ENCODE data around the gene GYS1. TPM values are rescaled to one million over a fixed set of nuclear protein-coding genes. Genes with fewer than 3 reads are reported as not detected.

The GYS1 gene
- total RNA-seq, 1 experiment from 2014 or later, result 29.7 TPM

DNA sequence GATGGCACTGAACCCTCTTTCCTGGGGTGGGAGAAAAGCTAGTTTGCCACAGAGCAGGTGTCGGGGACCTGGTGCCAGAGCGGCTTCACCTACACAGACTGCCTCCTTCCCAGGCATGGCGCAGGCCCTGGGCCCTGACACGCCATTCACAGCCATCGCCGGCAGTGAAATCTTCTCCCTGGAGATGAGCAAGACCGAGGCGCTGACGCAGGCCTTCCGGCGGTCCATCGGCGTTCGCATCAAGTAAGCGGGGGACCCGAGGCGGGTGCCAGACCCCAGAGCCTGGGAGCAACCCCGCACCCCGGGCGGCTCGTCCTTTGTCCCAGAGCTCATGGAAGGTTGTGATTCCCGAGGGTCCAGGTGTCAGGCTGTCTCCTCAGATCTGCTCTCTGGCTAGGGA, 13.8 kb upstream of the GYS1 start:
- ChIA-PET CTCF (interaction anchor here (0.5 to 2.9 kb wide), 3 partner anchors 9 to 121 kb away, joined by 3 to 9 read pairs (median 3); no protein-coding TSS in a partner anchor), POLR2A (interaction anchor here (1.0 to 3.2 kb wide), 3 partner anchors 12 to 135 kb away, joined by 3 to 13 read pairs (median 5); partner anchors contain the start of genes GYS1, NTF4, PPP1R15A and RUVBL2)
- Mint-ChIP-seq H3K9me3 (ENCODE audit: unreplicated experiment) (no peaks in the 10 kb centered on the region), H3K4me3 (ENCODE audit: unreplicated experiment) (no peak overlapping the region), H3K4me1 (ENCODE audit: insufficient read depth, unreplicated experiment) (no peaks in the 10 kb centered on the region), H3K27me3 (ENCODE audit: insufficient read depth, unreplicated experiment) (no peaks in the 10 kb centered on the region), H3K27ac (ENCODE audit: low read depth, unreplicated experiment) (no peak overlapping the region), H3K36me3 (ENCODE audit: insufficient read depth, unreplicated experiment) (peaks cover 87% of the 10 kb centered on the region)
- no peak for DNase-seq (ENCODE audit: unreplicated experiment)
- TF ChIP-seq CTCF (IDR thresholded peaks at IDR 0.05; ENCODE audit: unreplicated experiment), result no peak
- BruUV-seq (replicated peaks), result no TSS peak
- intact Hi-C loops (cut with micrococcal nuclease), result no loop called here

DNA sequence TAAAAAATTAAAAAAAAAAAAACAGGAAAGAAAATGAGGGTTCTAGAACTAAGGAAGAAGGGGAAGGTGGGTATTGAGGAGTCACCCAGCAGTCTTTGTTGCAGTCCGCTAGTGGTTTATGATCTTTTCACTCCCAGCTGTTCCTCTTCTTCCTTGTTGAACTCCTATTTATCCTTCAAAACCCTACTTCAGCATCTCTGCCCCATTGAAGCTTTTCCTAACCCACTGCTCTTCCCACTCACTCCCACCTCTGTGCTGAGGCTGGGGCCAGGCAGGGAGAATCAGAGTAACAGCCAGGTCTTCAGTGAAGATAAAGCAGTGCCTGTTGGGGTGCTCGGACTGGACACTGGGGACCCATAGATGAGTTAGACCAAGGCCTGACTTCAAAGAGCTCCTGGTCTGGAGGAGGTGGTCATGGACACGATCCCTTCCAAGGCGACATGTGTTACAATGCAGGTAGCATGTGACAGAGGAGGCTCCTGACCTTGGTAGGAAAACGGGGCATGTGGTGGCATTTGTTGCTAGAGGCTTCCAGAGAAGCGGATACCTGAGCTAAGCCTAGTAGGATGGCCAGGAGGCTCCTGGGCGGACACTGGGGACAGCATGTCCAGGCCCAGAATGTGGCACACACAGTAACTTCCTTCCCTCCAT, 12.0 kb upstream of the GYS1 start:
- DNase-seq (ENCODE audit: unreplicated experiment), result no peak
- Mint-ChIP-seq H3K27me3 (ENCODE audit: insufficient read depth, unreplicated experiment) (no peaks in the 10 kb centered on the region), H3K4me3 (ENCODE audit: unreplicated experiment) (no peak overlapping the region), H3K36me3 (ENCODE audit: insufficient read depth, unreplicated experiment) (peaks cover 81% of the 10 kb centered on the region), H3K27ac (ENCODE audit: low read depth, unreplicated experiment) (no peak overlapping the region), H3K4me1 (ENCODE audit: insufficient read depth, unreplicated experiment) (no peaks in the 10 kb centered on the region), H3K9me3 (ENCODE audit: unreplicated experiment) (no peaks in the 10 kb centered on the region)
- POLR2A ChIA-PET, result no interaction called here
- intact Hi-C loops (cut with micrococcal nuclease), result no loop called here
- BruUV-seq (replicated peaks), result no TSS peak
- no peak for TF ChIP-seq CTCF (IDR thresholded peaks at IDR 0.05; ENCODE audit: unreplicated experiment)
- CTCF ChIA-PET, result interaction anchor here (0.9 to 1.0 kb wide), 2 partner anchors 92 to 203 kb away, joined by 3 to 5 read pairs; no protein-coding TSS in a partner anchor

- no TSS peak for BruUV-seq (replicated peaks)
- Mint-ChIP-seq H3K4me1 (ENCODE audit: insufficient read depth, unreplicated experiment) (no peaks in the 10 kb centered on the region), H3K9me3 (ENCODE audit: unreplicated experiment) (no peaks in the 10 kb centered on the region), H3K27ac (ENCODE audit: low read depth, unreplicated experiment) (no peak overlapping the region), H3K4me3 (ENCODE audit: unreplicated experiment) (no peak overlapping the region), H3K27me3 (ENCODE audit: insufficient read depth, unreplicated experiment) (no peaks in the 10 kb centered on the region), H3K36me3 (ENCODE audit: insufficient read depth, unreplicated experiment) (peaks cover 80% of the 10 kb centered on the region)
- CTCF ChIA-PET, result interaction anchor here (1.0 kb wide), 2 partner anchors 11 to 93 kb away, joined by 5 to 7 read pairs; partner anchors contain the start of genes GYS1 and RUVBL2
- no peak for DNase-seq (ENCODE audit: unreplicated experiment)
- no peak for TF ChIP-seq CTCF (IDR thresholded peaks at IDR 0.05; ENCODE audit: unreplicated experiment)
- intact Hi-C loops (cut with micrococcal nuclease), result no loop called here
- POLR2A ChIA-PET, result no interaction called here
These were observed 11.0 kb upstream of the GYS1 start for GRCh38 chr19:49004133-49004532.

DNA sequence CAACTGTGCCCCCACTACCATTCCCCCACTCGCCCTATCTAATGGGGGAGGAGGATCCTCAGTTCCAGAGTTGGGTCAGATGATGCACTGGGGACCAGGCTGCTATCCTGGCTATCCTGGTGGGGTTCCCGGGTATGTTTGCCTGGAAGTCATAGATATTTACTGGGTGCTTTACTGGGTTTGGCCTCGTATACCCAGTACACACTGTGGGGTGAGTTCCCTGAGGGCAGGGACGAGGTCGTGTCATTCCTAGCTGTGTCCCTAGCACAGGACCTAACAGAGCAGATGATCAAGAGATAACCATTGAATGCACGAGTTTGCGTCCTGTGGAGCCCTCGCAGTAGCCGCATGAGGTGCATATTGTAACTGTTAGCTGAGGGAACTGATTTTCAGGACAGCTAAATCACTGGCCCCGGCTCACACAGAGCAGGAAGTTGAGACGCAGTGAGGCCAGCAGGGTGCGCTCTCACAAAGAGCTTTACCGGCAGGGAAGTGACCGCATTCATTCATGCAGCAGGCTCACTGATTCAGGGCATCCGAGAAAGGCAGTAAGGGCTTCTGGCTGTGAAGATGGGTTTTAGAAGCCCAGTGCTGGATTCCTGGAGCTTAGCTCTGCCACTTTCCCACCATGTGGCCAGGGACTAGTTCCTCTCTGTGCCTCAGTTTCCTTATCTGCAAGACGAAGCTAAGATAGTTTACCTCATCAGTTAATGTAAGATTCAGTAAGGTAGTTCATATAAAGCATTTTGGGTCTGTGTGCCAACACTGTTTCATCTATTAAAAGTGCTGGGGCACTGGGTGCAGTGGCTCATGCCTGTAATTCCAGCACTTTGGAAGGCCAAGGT, 6.6 kb upstream of the GYS1 start:
- H3K27ac Mint-ChIP-seq (ENCODE audit: low read depth, unreplicated experiment), result no peak overlapping the region
- POLR2A ChIA-PET, result interaction anchor here (0.6 to 0.8 kb wide), 3 partner anchors 9 to 218 kb away, joined by 3 read pairs; no protein-coding TSS in a partner anchor
- intact Hi-C loops (cut with micrococcal nuclease), result loop anchor here (2.0 to 10.0 kb wide), 3 partner anchors 75 to 225 kb away; no protein-coding TSS in a partner anchor

More for the DNA sequence above, 6.6 kb upstream of the GYS1 start:
- H3K4me1 Mint-ChIP-seq (ENCODE audit: insufficient read depth, unreplicated experiment), result peaks cover 9% of the 10 kb centered on the region
- H3K9me3 Mint-ChIP-seq (ENCODE audit: unreplicated experiment), result no peaks in the 10 kb centered on the region
- H3K27me3 Mint-ChIP-seq (ENCODE audit: insufficient read depth, unreplicated experiment), result no peaks in the 10 kb centered on the region
- no peak overlapping the region for H3K4me3 Mint-ChIP-seq (ENCODE audit: unreplicated experiment)
- CTCF ChIA-PET, result interaction anchor here (0.6 to 3.6 kb wide), 27 partner anchors 9 to 1788 kb away, joined by 3 to 17 read pairs (median 4); partner anchors contain the start of gene NTF4
- no TSS peak for BruUV-seq (replicated peaks)
- peak; percentile 81 for TF ChIP-seq CTCF (IDR thresholded peaks at IDR 0.05; ENCODE audit: unreplicated experiment)
- DNase-seq (ENCODE audit: unreplicated experiment), result peak; percentile 69
- H3K36me3 Mint-ChIP-seq (ENCODE audit: insufficient read depth, unreplicated experiment), result peaks cover 55% of the 10 kb centered on the region
